GM12872 (cell line): ENCODE data around the gene SRSF4.

ENCODE experiments used
- TF ChIP-seq, protein P1 (sequence below): IDR thresholded peaks from 3 replicates; pipeline ENCODE4 v1.5.1; 2011; ENCODE audit warnings: low read depth, mild to moderate bottlenecking, low read length, moderate library complexity; ENCODE audit not compliant: insufficient read depth

SRSF4 gene

DNA sequence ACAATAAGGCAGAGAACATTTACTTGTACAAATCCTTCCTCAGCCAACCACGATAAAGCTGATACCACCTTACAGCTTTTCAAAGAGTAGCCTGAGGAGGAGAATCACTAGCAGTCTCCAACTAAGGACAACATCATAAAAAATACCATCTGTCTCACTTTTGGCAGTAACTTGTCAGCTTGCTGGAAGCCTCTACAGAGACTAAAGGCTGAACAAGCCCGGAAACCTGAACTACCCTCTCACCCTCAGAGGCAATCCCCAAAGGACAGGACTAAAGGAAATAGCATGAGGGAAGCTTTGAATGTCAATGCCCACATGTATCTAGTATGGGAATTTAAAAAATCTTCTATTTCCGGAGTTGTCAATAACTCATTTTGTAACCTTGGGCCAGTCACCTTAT is 10.6 kb downstream of the SRSF4 start:
- TF ChIP-seq, protein P1, sequence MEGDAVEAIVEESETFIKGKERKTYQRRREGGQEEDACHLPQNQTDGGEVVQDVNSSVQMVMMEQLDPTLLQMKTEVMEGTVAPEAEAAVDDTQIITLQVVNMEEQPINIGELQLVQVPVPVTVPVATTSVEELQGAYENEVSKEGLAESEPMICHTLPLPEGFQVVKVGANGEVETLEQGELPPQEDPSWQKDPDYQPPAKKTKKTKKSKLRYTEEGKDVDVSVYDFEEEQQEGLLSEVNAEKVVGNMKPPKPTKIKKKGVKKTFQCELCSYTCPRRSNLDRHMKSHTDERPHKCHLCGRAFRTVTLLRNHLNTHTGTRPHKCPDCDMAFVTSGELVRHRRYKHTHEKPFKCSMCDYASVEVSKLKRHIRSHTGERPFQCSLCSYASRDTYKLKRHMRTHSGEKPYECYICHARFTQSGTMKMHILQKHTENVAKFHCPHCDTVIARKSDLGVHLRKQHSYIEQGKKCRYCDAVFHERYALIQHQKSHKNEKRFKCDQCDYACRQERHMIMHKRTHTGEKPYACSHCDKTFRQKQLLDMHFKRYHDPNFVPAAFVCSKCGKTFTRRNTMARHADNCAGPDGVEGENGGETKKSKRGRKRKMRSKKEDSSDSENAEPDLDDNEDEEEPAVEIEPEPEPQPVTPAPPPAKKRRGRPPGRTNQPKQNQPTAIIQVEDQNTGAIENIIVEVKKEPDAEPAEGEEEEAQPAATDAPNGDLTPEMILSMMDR: no peak

DNA sequence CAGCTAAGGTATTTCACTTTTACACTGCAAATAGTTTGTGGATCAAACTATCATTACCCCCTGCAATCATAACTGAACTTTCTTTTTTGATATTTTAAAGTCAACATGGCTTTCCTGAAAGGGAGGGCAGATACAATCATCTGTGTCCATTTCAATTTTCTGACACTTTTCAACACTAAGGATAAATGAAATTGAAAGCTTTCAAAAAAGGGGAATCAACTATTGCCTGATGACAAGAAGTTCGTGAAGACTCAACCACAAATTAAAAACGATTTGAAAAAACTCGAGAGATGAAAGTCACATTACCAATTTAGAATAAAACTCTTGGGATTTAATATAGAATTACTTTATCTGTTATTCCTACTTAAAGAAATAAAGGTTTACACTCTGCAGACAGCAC is 11.7 kb downstream of the SRSF4 start:
- TF ChIP-seq, protein P1: no peak

DNA sequence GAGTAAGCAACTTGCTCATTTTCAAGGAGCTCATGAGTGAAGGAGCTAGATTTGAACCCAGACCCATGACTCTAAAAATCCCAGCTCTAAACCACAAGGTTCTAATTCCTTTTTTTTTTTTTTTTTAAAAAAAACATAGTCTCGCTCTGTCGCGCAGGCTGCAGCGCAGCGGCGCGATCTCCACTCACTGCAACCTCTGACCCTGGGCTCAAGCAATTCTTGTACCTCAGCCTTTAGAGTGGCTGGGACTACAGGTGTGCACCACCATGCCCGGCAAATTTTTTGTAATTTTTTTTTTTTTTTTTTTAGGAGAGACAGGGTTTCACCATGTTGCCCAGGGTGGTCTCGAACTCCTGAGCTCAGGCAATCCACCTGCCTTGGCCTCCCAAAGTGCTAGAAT is 13.8 kb downstream of the SRSF4 start:
- TF ChIP-seq, protein P1: no peak

DNA sequence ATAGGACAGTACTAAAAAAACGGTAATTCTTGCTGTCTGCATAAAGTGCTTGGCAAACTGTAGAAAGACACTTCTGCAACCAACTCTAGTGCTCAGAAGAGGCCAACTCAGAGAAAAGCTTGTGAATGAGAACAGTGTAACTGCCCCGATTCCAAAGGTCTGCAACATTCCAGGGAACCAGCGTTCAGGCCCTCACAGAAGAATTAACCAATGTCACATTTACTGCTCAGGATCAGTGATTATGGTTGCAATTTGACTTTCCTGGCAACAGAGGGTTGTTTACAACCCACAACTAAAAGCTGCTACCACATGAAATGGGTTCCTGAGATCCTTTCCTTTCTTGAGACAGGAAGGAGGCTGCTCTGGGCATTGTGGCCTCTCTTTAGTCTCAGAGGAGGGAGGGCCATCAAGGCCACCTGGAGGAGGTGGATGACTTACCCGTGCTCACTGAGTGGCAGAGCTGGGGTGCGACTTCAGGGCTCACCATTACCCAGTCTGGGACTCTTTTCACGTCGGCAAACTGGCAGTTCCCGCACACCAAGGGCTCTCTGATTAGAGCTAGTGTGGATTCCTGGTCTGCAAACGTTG is 15.3 kb downstream of the SRSF4 start:
- TF ChIP-seq, protein P1: no peak

DNA sequence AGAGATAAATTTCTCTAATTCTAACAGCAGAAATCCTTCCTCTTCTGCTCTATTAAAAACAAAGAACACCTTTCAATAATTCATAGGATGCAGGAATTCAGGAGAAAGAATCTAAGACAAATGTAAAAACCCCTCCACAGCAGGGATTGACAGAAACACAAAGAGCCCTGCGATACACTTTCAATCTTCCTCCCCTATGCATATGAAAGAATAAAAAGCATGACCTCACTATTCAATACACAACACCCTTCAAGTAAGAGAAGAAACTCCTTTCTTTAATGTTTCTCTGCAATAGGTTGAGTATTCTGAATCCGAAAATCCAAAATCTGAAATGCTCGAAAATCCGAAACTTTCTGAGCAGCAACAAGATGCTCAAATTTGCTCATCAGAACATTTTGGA is 17.1 kb downstream of the SRSF4 start:
- TF ChIP-seq, protein P1: no peak

DNA sequence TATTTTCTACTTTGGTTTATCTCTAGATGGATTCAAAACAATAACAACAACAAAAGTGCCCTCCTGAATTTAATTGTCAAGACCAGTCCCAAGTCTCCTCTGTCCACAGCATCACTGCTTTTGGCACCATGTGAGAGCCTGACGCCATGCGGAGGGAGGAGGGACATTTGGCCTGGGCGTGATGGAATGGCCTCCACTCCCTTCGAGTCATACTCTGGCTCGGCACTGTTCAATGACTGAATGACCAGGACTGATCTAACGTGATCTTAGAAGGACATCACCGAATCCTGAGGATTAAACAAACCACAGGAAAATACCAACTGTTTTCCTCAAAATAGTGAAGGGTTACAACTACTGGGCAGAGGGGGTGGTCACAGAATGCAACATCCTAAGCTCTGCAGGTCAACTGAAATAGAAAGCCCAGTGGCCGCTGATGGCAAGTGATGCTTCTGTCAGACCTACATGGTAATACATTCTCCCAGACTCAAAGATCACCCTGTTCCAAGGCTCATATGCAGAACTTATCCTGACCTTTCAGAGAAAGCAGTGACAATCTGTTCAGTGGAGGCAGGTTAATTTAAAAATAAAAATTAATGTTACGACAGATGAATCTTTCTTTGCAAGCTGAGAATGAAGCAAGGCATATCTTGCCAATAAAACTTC is 19.1 kb downstream of the SRSF4 start:
- TF ChIP-seq, protein P1: no peak

DNA sequence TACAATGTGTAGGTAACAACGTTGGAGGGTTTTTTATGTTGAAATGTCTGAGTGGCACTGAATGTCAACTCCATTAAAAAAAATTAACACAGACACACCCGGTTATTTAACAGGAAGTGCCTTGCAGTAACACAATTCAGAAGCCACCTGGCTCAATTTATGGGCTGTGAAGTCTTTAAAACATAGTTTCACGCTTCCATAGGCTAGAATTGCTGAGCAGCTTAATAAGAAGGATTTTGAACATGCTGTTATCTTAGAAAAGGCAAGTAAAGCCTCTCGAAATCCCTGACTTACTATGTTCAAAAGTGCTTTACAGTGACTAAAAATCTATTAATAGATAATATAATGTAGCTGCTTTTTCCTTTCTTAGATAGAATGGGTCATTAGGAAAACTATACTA is 19.7 kb downstream of the SRSF4 start:
- TF ChIP-seq, protein P1: no peak
